NCI-H187 treated with DMSO at 0.1 percent for 48 hours (cell line): ENCODE measurements around the gene COPS8.

Experiments
- DNase-seq: peaks from one replicate; lab custom pipeline; 2025; lab: John Stamatoyannopoulos, UW

COPS8 gene

DNA sequence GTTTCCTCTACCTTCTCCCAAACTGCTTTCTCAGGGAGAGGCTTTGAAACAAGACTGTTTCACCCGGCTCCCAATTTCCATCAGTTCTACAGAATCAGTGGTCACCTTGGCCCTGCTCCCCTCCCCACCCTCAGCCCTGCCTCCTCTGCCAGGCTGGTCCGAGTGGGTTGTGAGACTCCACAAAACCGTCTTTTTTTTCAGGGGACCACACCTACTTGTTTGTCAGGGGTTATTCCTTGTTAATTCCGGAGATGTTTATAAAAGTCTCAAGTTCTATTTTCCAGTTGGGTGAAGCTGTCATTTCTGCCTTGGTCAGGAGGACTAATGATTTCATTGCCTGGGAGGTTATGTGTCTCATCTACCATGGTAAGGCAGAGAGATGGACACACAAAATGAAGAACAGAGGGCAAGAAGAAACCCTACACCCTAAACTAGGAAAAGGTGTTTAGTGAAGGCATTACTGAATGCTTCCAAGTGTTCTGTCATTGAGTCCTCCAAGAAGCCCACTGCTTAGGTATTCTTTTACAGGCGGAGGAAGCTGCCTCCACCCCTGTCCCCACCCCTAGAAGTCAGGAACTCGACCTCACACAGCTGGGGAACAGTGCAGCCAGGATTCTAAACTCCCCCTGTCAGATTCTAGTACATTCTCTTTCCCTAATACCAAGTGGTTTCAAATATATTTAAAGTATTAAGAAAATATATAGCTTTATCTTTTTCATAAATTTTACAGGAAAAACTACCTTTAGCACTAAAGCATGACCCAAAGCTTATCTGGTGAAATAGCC is 46.3 kb downstream of the COPS8 start:
- DNase-seq, result no peak

DNA sequence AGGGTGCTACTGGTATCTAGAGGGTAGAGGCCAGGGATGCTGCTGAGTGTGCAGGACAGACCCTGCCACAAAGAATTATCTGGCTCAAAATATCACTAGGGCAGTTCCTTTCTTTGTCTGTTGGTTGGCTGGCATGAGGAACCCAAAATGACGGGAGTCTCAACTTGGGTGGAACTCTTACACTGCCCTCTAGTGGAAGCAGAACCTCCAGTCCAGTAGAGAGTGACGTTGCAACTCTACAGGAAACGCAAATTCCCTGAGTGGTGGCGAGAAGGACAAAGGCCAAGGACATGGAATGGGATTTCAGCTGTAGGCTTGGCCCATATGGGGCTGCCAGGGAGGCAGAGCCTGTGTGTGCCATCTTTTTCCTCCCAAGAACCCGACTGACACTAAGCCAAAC is 47.1 kb downstream of the COPS8 start:
- no peak for DNase-seq

- DNase-seq, result no peak
These were observed 48.9 kb downstream of the COPS8 start for GRCh38 chr2:237134321-237135230.

DNA sequence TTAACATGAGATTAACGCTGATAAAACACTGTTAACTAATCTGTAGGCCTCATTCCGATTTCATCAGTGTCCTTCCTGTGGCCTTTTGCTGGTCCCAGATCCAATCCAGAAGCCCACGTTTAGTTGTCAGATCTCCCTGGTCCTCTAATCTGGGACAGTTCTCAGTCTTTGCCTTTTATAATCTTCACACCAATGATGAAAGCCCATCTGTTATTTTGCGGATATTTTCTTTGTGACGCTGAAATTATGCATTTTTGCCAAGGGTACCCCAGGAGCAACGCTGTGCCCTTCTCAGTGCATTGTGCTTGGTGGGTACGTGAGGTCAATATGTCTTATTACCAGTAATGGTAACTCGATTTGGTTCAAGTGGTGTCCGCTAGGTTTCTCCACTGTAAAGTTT is 51.1 kb downstream of the COPS8 start:
- no peak for DNase-seq

GRCh38 chr2:237137626-237138323 is 52.1 kb downstream of the COPS8 start:
- DNase-seq, result no peak

DNA sequence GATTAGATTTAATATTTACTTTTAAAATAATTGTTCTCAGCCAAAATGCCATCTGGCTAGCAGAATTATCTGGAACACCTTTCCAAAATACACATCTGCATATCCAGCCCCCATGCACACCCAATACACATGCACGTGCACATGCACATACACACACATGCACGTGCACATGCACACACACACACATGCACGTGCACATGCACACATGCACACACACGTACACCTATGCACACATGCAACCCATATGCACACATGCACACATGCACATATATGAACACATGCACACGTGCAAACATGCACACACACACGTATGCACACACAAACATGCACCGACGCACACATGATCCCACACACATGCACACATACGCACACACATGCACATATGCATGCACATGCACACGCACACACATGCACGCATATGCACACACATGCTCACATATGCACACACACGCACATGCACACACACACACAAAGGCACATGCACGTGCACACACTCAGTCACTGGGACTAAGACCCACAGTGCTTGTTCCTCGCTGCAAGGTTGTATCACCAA is 53.5 kb downstream of the COPS8 start:
- no peak for DNase-seq

- no peak for DNase-seq
These were observed 55.1 kb downstream of the COPS8 start for GRCh38 chr2:237140689-237141285.

GRCh38 chr2:237141571-237142051 is 55.9 kb downstream of the COPS8 start:
- no peak for DNase-seq

DNA sequence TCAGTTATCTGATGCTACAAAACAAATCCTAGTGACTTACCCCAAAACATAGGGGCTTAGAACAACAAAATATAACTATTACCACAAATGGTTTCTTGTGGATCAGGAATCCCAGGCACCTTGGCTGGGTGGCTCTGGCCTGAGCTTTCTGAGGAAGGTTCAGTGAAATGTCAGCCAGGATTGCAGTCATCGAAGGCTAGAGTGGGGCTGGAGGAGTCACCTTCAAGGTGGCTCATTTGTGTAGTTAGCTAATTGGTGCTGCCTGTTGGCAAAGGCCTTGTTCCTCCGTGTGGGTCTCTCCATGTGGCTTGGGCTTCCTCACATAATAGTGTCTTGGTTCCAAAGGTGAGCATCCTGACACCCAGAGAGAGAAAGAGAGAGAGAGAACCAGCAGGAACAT is 57.4 kb downstream of the COPS8 start:
- no peak for DNase-seq

DNA sequence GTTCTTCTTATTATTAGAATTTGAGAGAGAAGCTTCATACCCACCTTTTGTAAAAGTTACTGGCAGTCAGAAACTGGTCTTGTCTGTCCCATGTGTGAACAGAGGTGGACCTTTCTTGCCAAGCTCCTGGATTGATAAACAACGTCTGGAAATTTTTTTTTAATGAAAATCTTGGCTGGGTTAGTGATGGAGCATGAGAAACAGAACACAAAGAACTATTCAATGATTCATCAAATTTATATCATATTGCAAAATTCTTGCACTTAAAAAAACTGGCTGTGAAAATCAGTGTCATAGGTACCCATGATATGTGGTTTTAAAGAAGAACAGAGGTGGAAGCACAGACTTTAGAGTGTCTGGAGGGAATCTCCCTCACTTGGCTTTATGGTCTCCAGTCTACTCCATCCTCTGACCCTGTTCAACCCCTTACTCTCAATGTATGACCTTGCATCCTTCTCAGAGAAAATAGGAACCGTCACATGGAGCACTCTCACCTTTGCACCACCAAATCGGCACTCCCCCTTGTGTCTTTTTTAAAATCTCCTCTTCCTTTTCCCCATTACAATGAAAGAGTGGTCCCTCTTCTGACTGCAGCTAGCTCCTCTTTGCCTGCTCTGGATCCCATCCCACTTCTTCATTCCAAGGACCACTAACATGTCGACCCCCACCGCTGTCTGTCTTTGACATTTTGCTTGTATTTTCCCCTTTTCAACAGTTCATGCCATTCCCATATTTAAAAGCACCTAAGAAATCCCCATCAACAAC is 58.2 kb downstream of the COPS8 start:
- DNase-seq, result no peak

DNA sequence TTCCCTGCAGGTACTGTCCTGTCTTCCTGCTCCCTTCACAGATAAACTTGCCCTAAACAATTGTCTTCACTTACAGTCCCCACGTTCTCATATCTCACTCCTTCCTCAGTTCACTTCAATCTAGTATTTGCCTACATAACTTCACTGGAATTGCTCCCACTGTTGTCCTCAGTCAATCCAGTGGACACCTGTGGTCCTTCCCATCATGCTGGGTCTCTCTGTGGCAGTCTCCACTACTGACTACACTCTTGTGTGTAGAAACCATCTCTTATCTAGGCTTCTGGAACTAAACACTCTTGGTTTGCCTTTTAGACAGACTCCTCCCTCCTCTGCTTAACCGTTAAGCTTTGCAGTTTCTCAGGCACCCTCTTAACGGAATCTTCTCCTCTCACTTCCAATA is 58.8 kb downstream of the COPS8 start:
- no peak for DNase-seq

DNA sequence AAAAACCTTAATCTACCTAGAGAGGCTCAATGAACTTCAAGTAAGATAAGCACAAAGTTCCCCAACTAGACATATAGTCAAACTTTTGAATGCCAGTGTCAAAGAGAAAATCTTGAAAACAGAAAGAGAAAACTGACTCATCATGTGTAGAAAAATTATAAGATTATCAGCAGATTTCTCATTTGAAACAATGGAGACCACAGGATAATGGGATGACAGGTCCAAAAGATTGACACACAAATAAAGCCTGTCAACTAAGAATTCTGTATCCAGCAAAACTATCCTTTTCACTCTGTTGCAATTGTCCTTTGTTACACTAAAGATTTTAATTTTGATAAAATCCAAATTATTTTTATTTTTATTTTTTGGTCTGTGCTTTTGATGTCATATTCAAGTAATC is 61.6 kb downstream of the COPS8 start:
- no peak for DNase-seq

GRCh38 chr2:237148624-237149023 is 62.9 kb downstream of the COPS8 start:
- no peak for DNase-seq

- DNase-seq, result no peak
These were observed 63.7 kb downstream of the COPS8 start for GRCh38 chr2:237149425-237149824.
